GM12878 (cell line): ENCODE results near the gene PLCG2. TPM values are rescaled to one million over a fixed set of nuclear protein-coding genes. Genes with fewer than 3 reads are reported as not detected.

Experiments
- CREM ChIP-seq: IDR thresholded peaks from 2 replicates; pipeline ENCODE4 v1.6.1; 2014; ENCODE audit warnings: antibody characterized with exemption, low read depth
- CTCF ChIP-seq, 3 experiments: IDR thresholded peaks in 2 of 3; conservative IDR thresholded peaks in 1 of 3; 2 replicates each; pipeline ENCODE4 v1.5.1; 2011; ENCODE audit warnings: low read depth in 3 of 3, low read length in 3 of 3, mild to moderate bottlenecking in 3 of 3, control low read depth in 2 of 3, moderate library complexity in 2 of 3, inconsistent platforms in 1 of 3, mixed read lengths in 1 of 3; ENCODE audit not compliant: control insufficient read depth in 2 of 3, insufficient read depth in 1 of 3; ENCODE audit errors: extremely low read depth in 1 of 3
- EP300 ChIP-seq, 2 experiments: fragments of 150-350 bp in 1 of 2; IDR thresholded peaks; 2 replicates each; pipeline ENCODE4 v1.6.1; 2011 to 2012; ENCODE audit warnings: low read depth in 2 of 2, low read length in 2 of 2, borderline replicate concordance in 1 of 2, improper control_type of control experiment in 1 of 2, inconsistent platforms in 1 of 2; ENCODE audit not compliant: control insufficient read depth in 1 of 2
- GATAD2B ChIP-seq: fragments of 450-650 bp; conservative IDR thresholded peaks from 2 replicates; pipeline ENCODE4 v1.6.1; 2017; ENCODE audit warnings: low read depth, mild to moderate bottlenecking, moderate library complexity
- HCFC1 ChIP-seq: fragments of 150-350 bp; IDR thresholded peaks from 2 replicates; pipeline ENCODE4 v1.6.1; 2014; ENCODE audit warnings: low read length
- MEF2A ChIP-seq: IDR thresholded peaks from 2 replicates; pipeline ENCODE4 v1.6.1; 2011; ENCODE audit warnings: low read depth, mild to moderate bottlenecking, low read length, moderate library complexity; ENCODE audit not compliant: insufficient read depth
- NFYB ChIP-seq: IDR thresholded peaks from 2 replicates; pipeline ENCODE4 v1.6.1; 2011; ENCODE audit warnings: low read depth, mild to moderate bottlenecking, low read length, improper control_type of control experiment, moderate library complexity; ENCODE audit not compliant: insufficient read depth
- NR2C2 ChIP-seq: IDR thresholded peaks from 2 replicates; pipeline ENCODE4 v1.6.1; 2011; ENCODE audit warnings: borderline replicate concordance, low read depth; ENCODE audit not compliant: control insufficient read depth, insufficient read length
- PKNOX1 ChIP-seq: fragments of 450-650 bp; IDR thresholded peaks from 2 replicates; pipeline ENCODE4 v1.6.1; 2016; ENCODE audit warnings: mild to moderate bottlenecking
- PML ChIP-seq: IDR thresholded peaks from 2 replicates; pipeline ENCODE4 v1.6.1; 2012; ENCODE audit warnings: low read length, inconsistent platforms
- POLR2A ChIP-seq: IDR thresholded peaks from 2 replicates; pipeline ENCODE4 v1.6.1; 2011; ENCODE audit warnings: low read depth, mild to moderate bottlenecking, low read length
- POLR2AphosphoS5 ChIP-seq: IDR thresholded peaks from 2 replicates; pipeline ENCODE4 v1.6.1; 2011; ENCODE audit warnings: mild to moderate bottlenecking, low read length, inconsistent platforms
- RAD21 ChIP-seq: IDR thresholded peaks from 2 replicates; pipeline ENCODE4 v1.6.1; 2011; ENCODE audit warnings: mild to moderate bottlenecking, low read depth, low read length, moderate library complexity; ENCODE audit not compliant: insufficient read depth
- RCOR1 ChIP-seq: conservative IDR thresholded peaks from 2 replicates; pipeline ENCODE4 v1.6.1; 2012; ENCODE audit warnings: low read depth, low read length, improper control_type of control experiment
- REST ChIP-seq: IDR thresholded peaks from 2 replicates; pipeline ENCODE4 v1.6.1; 2012; ENCODE audit warnings: mild to moderate bottlenecking, low read depth, low read length
- TCF3 ChIP-seq: IDR thresholded peaks from 2 replicates; pipeline ENCODE4 v1.6.1; 2012; ENCODE audit warnings: low read depth, mild to moderate bottlenecking, low read length, borderline replicate concordance; ENCODE audit not compliant: insufficient read depth
- WRNIP1 ChIP-seq: IDR thresholded peaks from 2 replicates; pipeline ENCODE4 v1.6.1; 2011; ENCODE audit warnings: low read depth, low read length, improper control_type of control experiment, borderline replicate concordance
- ZNF207 ChIP-seq: fragments of 450-650 bp; IDR thresholded peaks from 2 replicates; pipeline ENCODE4 v1.6.1; 2014; ENCODE audit warnings: antibody characterized with exemption, mild to moderate bottlenecking, borderline replicate concordance
- ZNF24 ChIP-seq: fragments of 450-650 bp; IDR thresholded peaks from 2 replicates; pipeline ENCODE4 v1.6.1; 2017; ENCODE audit warnings: antibody characterized with exemption, mild to moderate bottlenecking
- ZNF687 ChIP-seq: fragments of 450-650 bp; IDR thresholded peaks from 2 replicates; pipeline ENCODE4 v1.6.1; 2017; ENCODE audit warnings: mild to moderate bottlenecking, moderate library complexity
- polyA plus RNA-seq, 11 experiments: library from polyadenylated mRNA; depleted of rRNA in 4 of 11; unstranded in 6 of 11; stranded (reverse) in 5 of 11; fragments of >200 nt; fragmentation: Nextera tagmentation in 4 of 11; fragmentation: Illumina TruSeq in 1 of 11; extraction: Ambion mirVana in 4 of 11; extraction: Trizol in 1 of 11; gene quantifications; 1 replicate in 1 of 11; 2 replicates in 10 of 11; pipeline versions ENCODE4 v1.2.1 to v1.2.3, GENCODE V29; 2011 to 2016; ENCODE audit warnings: inconsistent platforms in 2 of 11, missing spikeins in 2 of 11, low read depth in 1 of 11
- total RNA-seq, 4 experiments: library from RNA; depleted of rRNA in 3 of 4; stranded (reverse); fragments of >200 nt in 3 of 4; fragmentation: Illumina TruSeq in 1 of 4; extraction: Trizol in 1 of 4; gene quantifications; 2 replicates each; pipeline versions ENCODE4 v1.2.1 to v1.2.3, GENCODE V29; 2013 to 2021

The PLCG2 gene
- total and polyA plus RNA-seq, 10 of the 15 experiments (the other 5 are each of a cell fraction or from before 2014, with no cell fraction given): 47.6 to 256 (median 149) TPM

- TF ChIP-seq ZNF687: no peak
- TF ChIP-seq RCOR1: no peak
- TF ChIP-seq CREM: peak; percentile 58
- TF ChIP-seq REST: no peak
- 0 out of 2 replicates have a peak, but pooled peaks have one; percentile 23 for TF ChIP-seq MEF2A
- TF ChIP-seq GATAD2B: no peak
- no peak for TF ChIP-seq WRNIP1
- TF ChIP-seq POLR2AphosphoS5: no peak
- no peak for TF ChIP-seq HCFC1
- 0 out of 2 replicates have a peak, but pooled peaks have one; percentile 18 for TF ChIP-seq ZNF24
- TF ChIP-seq TCF3: peak; percentile 83; the same call in 1 of the 2 replicates
- no peak for TF ChIP-seq ZNF207
- TF ChIP-seq CTCF (IDR thresholded peaks at IDR 0.05 in 2 of 3, conservative IDR thresholded peaks at IDR 0.05 in 1 of 3; ENCODE audit: control insufficient read depth in 2 of 3, extremely low read depth in 1 of 3, insufficient read depth in 1 of 3, low read depth in 3 of 3, low read length in 3 of 3): no peak
- TF ChIP-seq POLR2A: no peak
- no peak for TF ChIP-seq NFYB
- TF ChIP-seq EP300 (IDR thresholded peaks at IDR 0.05; ENCODE audit: borderline replicate concordance in 1 of 2, control insufficient read depth in 1 of 2, low read depth in 2 of 2, low read length in 2 of 2): peak; percentile 69 to 86; a peak in 3 of 4 replicates
- no peak for TF ChIP-seq PML
- TF ChIP-seq NR2C2: no peak
- TF ChIP-seq RAD21: 0 out of 2 replicates have a peak, but pooled peaks have one; percentile 15
- TF ChIP-seq PKNOX1: no peak
Measured at GRCh38 chr16:81817296-81817695, 38.2 kb downstream of the PLCG2 start (continued).
